Muscle layer of duodenum (tissue), 2 donors: ENCODE data around the gene HSPB8.

Experiments
- H3K27ac ChIP-seq: one replicate; pipeline ENCODE4 v1.7.0; 2013; ENCODE audit warnings: mild to moderate bottlenecking, low read length
- H3K27me3 ChIP-seq: one replicate; pipeline ENCODE4 v1.7.0; 2013; ENCODE audit warnings: low read depth, mild to moderate bottlenecking, control low read depth, low read length
- H3K36me3 ChIP-seq, 2 donors: one replicate each; pipeline ENCODE4 v1.7.0; 2013; ENCODE audit warnings: low read length in 2 of 2, control low read depth in 1 of 2, mild to moderate bottlenecking in 1 of 2; ENCODE audit not compliant: insufficient read depth in 2 of 2, control insufficient read depth in 1 of 2
- H3K4me1 ChIP-seq, 2 donors: one replicate each; pipeline ENCODE4 v1.7.0; 2013; ENCODE audit warnings: low read length in 2 of 2, mild to moderate bottlenecking in 2 of 2, control low read depth in 1 of 2, moderate library complexity in 1 of 2; ENCODE audit not compliant: insufficient read depth in 2 of 2, control insufficient read depth in 1 of 2
- H3K4me3 ChIP-seq, 2 donors: one replicate each; pipeline ENCODE4 v1.7.0; 2013; ENCODE audit warnings: low read length in 2 of 2, low read depth in 1 of 2, mild to moderate bottlenecking in 1 of 2
- H3K9me3 ChIP-seq, 2 donors: one replicate each; pipeline ENCODE4 v1.7.0; 2013; ENCODE audit warnings: low read length in 2 of 2, control low read depth in 1 of 2, mild to moderate bottlenecking in 1 of 2; ENCODE audit not compliant: control insufficient read depth in 1 of 2
- donor health status: healthy.

Gene HSPB8

GRCh38 chr12:119171691-119172425, 6.9 kb upstream of the HSPB8 start:
- Histone ChIP-seq H3K27ac (no peak overlapping the region), H3K9me3 (no peaks in the 10 kb centered on the region), H3K4me1 (no peaks in the 10 kb centered on the region), H3K27me3 (no peaks in the 10 kb centered on the region), H3K36me3 (no peaks in the 10 kb centered on the region), H3K4me3 (no peak overlapping the region)

GRCh38 chr12:119175081-119175480, 3.6 kb upstream of the HSPB8 start:
- Histone ChIP-seq H3K9me3 (no peaks in the 10 kb centered on the region), H3K36me3 (no peaks in the 10 kb centered on the region), H3K4me1 (peaks cover 0 to 6% of the 10 kb centered on the region in 2 donors), H3K27me3 (no peaks in the 10 kb centered on the region), H3K27ac (no peak overlapping the region), H3K4me3 (no peak overlapping the region)

- H3K27ac ChIP-seq, result peak overlapping the region; percentile 84
- no peaks in the 10 kb centered on the region for H3K27me3 ChIP-seq
- H3K4me3 ChIP-seq, result peak overlapping the region; percentile 45 to 53
- H3K4me1 ChIP-seq, result peaks cover 0 to 6% of the 10 kb centered on the region in 2 donors
- no peaks in the 10 kb centered on the region for H3K9me3 ChIP-seq
- H3K36me3 ChIP-seq, result peaks cover 0 to 5% of the 10 kb centered on the region in 2 donors
These were observed 2.3 kb upstream of the HSPB8 start for GRCh38 chr12:119176267-119177055.

- peak overlapping the region; percentile 19 for H3K27ac ChIP-seq
- no peaks in the 10 kb centered on the region for H3K9me3 ChIP-seq
- peak overlapping the region in 1 of 2 donors; percentile 14 for H3K4me3 ChIP-seq
- peaks cover 0 to 5% of the 10 kb centered on the region in 2 donors for H3K36me3 ChIP-seq
- no peaks in the 10 kb centered on the region for H3K27me3 ChIP-seq
- H3K4me1 ChIP-seq, result peaks cover 0 to 11% of the 10 kb centered on the region in 2 donors
These were observed 1.7 kb upstream of the HSPB8 start for GRCh38 chr12:119177056-119177325.

GRCh38 chr12:119177724-119178380, 879 bp upstream of the HSPB8 start:
- Histone ChIP-seq H3K36me3 (peaks cover 0 to 5% of the 10 kb centered on the region in 2 donors), H3K27ac (peak overlapping the region; percentile 39), H3K9me3 (no peaks in the 10 kb centered on the region), H3K4me1 (peaks cover 0 to 14% of the 10 kb centered on the region in 2 donors), H3K4me3 (peak overlapping the region in 1 of 2 donors; percentile 67), H3K27me3 (no peaks in the 10 kb centered on the region)

GRCh38 chr12:119179335-119180021, 747 bp downstream of the HSPB8 start:
- peak overlapping the region; percentile 86 for H3K27ac ChIP-seq
- peaks cover 0 to 5% of the 10 kb centered on the region in 2 donors for H3K36me3 ChIP-seq
- H3K9me3 ChIP-seq, result no peaks in the 10 kb centered on the region
- peak overlapping the region; percentile 67 to 79 for H3K4me3 ChIP-seq
- H3K4me1 ChIP-seq, result peaks cover 0 to 26% of the 10 kb centered on the region in 2 donors
- no peaks in the 10 kb centered on the region for H3K27me3 ChIP-seq

GRCh38 chr12:119180380-119181040, 1.8 kb downstream of the HSPB8 start:
- Histone ChIP-seq H3K4me1 (peaks cover 0 to 35% of the 10 kb centered on the region in 2 donors), H3K27ac (peak overlapping the region; percentile 86), H3K4me3 (peak overlapping the region; percentile 67 to 79), H3K36me3 (peaks cover 0 to 5% of the 10 kb centered on the region in 2 donors), H3K27me3 (no peaks in the 10 kb centered on the region), H3K9me3 (no peaks in the 10 kb centered on the region)

- peaks cover 0 to 5% of the 10 kb centered on the region in 2 donors for H3K36me3 ChIP-seq
- H3K27ac ChIP-seq, result peak overlapping the region; percentile 86
- H3K27me3 ChIP-seq, result no peaks in the 10 kb centered on the region
- H3K9me3 ChIP-seq, result no peaks in the 10 kb centered on the region
- peaks cover 0 to 36% of the 10 kb centered on the region in 2 donors for H3K4me1 ChIP-seq
- peak overlapping the region; percentile 67 to 79 for H3K4me3 ChIP-seq
These were observed 2.5 kb downstream of the HSPB8 start for GRCh38 chr12:119181202-119181601.

- no peaks in the 10 kb centered on the region for H3K27me3 ChIP-seq
- peak overlapping the region; percentile 67 to 79 for H3K4me3 ChIP-seq
- H3K4me1 ChIP-seq, result peaks cover 0 to 44% of the 10 kb centered on the region in 2 donors
- no peak overlapping the region for H3K27ac ChIP-seq
- peaks cover 5 to 6% of the 10 kb centered on the region in 2 donors for H3K36me3 ChIP-seq
- no peaks in the 10 kb centered on the region for H3K9me3 ChIP-seq
These were observed 3.2 kb downstream of the HSPB8 start for GRCh38 chr12:119181944-119182343.

- Histone ChIP-seq H3K27ac (peak overlapping the region; percentile 48), H3K9me3 (no peaks in the 10 kb centered on the region), H3K4me1 (peaks cover 0 to 51% of the 10 kb centered on the region in 2 donors), H3K27me3 (no peaks in the 10 kb centered on the region), H3K4me3 (peak overlapping the region; percentile 14 to 47), H3K36me3 (peaks cover 5 to 8% of the 10 kb centered on the region in 2 donors)
These were observed 4.2 kb downstream of the HSPB8 start for GRCh38 chr12:119182701-119183493.
